Heart left ventricle (tissue), 16 donors: ENCODE results near the gene F11R. TPM values are rescaled to one million over a fixed set of nuclear protein-coding genes. Genes with fewer than 3 reads are reported as not detected.
"Not testable (repeated sequence)": the region's sequence is repeated elsewhere in the genome, so short reads cannot be mapped to it uniquely, and the experiment has no call there.

Source experiments
- ATAC-seq, 4 donors: fragments of 200-7000 bp; cut with Tn5 transposase; one replicate each; pipeline ENCODE4 v1.9.1; 2020 to 2022; ENCODE audit warnings: moderate library complexity in 4 of 4, mild to moderate bottlenecking in 3 of 4, moderate number of reproducible peaks in 1 of 4
- DNase-seq, 5 donors: peaks; one replicate each; pipeline ENCODE4 v3.0.0-alpha.2; 2020
- H3K27ac ChIP-seq, 12 donors: fragments of 200-600 bp; sonication (generic) in 4 of 12; one replicate each; pipeline versions ENCODE4 v1.5.0 to v1.8.0; 2016 to 2022; ENCODE audit warnings: mild to moderate bottlenecking in 2 of 12
- H3K27me3 ChIP-seq, 9 donors: fragments of 200-600 bp; sonication (generic) in 2 of 9; one replicate each; pipeline versions ENCODE4 v1.5.1 to v1.8.0; 2016 to 2022; ENCODE audit warnings: mild to moderate bottlenecking in 3 of 9
- H3K36me3 ChIP-seq, 9 donors: fragments of 200-600 bp; sonication (generic) in 2 of 9; one replicate each; pipeline versions ENCODE4 v1.5.0 to v1.8.0; 2018 to 2022; ENCODE audit warnings: mild to moderate bottlenecking in 2 of 9
- H3K4me1 ChIP-seq, 12 donors: fragments of 200-600 bp; sonication (generic) in 4 of 12; one replicate each; pipeline versions ENCODE4 v1.5.0 to v1.8.0; 2016 to 2022; ENCODE audit warnings: mild to moderate bottlenecking in 3 of 12
- H3K4me3 ChIP-seq, 12 donors: fragments of 200-600 bp; sonication (generic) in 4 of 12; one replicate each; pipeline versions ENCODE4 v1.5.0 to v1.8.0; 2017 to 2022; ENCODE audit warnings: mild to moderate bottlenecking in 9 of 12, moderate library complexity in 4 of 12
- H3K9me3 ChIP-seq, 12 donors: fragments of 200-600 bp; sonication (generic) in 4 of 12; one replicate each; pipeline versions ENCODE4 v1.5.0 to v1.8.0; 2016 to 2022; ENCODE audit warnings: mild to moderate bottlenecking in 1 of 12
- CTCF ChIP-seq, 12 donors: fragments of 200-600 bp; sonication (generic) in 4 of 12; IDR thresholded peaks; one replicate each; pipeline versions ENCODE4 v1.5.0 to v1.8.0; 2018 to 2022; ENCODE audit warnings: antibody characterized with exemption in 12 of 12, mild to moderate bottlenecking in 5 of 12
- POLR2A ChIP-seq, 2 donors: fragments of 450-650 bp; IDR thresholded peaks; one replicate each; pipeline ENCODE4 v1.6.1; 2017; ENCODE audit warnings: antibody characterized with exemption in 2 of 2, mild to moderate bottlenecking in 2 of 2, moderate library complexity in 2 of 2
- WGBS, 4 donors: extraction: QIAGEN DNeasy Blood & Tissue Kit in 2 of 4; methylation state at CpG; one replicate each; pipeline versions ENCODE4 v1.1.5 to v1.1.7; 2013 to 2018; 5-methylcytosine and 5-hydroxymethylcytosine counted together
- intact Hi-C, 10 donors: fragments of 100-400 bp; cut with DNase I; formaldehyde crosslinking; loops; one replicate each; pipeline versions ENCODE4 v1.11.1 to v1.14.2; 2022
- polyA plus RNA-seq, 2 donors: library from polyadenylated mRNA; stranded (reverse); fragments of 200-250 nt; gene quantifications; one replicate each; pipeline ENCODE4 v1.2.3, GENCODE V29; 2013
- total RNA-seq, 9 donors: library from RNA; depleted of rRNA in 2 of 9; stranded (reverse); fragments of >200 nt in 2 of 9; fragmentation: NEBNext Ultra II Directional in 3 of 9; extraction: Animal tissue kit (Norgen Biotek cat#: 25700) in 3 of 9; gene quantifications; one replicate each; pipeline versions ENCODE4 v1.1.0 to v1.2.4, GENCODE V29; 2016 to 2023
- donor health status: ischemic (EF 13 %, LVEDD 7.1; RV severe dilation, severe dysfunction).
- donor health status: healthy with polysubstance abuse.
- donor health status: DM: no; HTN: yes; CAD: no.
- donor health status: DM: no; HTN: no; CAD: no.
- donor health status: ischemic (EF 25% LVEDD 6.9; RV normal size, moderate dysfunction).
- donor health status: ischemic (EF 25% LVEDD 5.7; RV mildly dilated, moderate dysfunction).
- donor health status: healthy.
- donor health status: DM: yes; HTN: yes; CAD: no.
- donor health status: ischemic (EF 35%, LVEDD 5.7; RV mildly dilated, moderate dysfunction).
- donor health status: nonischemic (EF 11% LVEDD 7.7; RV severe dilation, severe dysfunction).
- donor health status: DM: yes; HTN: yes; CAD: no.
- donor health status: PGD.
- donor health status: ischemic (EF 29% LVEDD 5.4; RV normal size, mild dysfunction).
- donor health status: nonischemic (EF 23%, LVEDD 6.1; RV moderate dilation, normal function).

F11R gene
- total and polyA plus RNA-seq, 11 donors: 7.4 to 23.4 (median 10.9) TPM

- Histone ChIP-seq H3K4me1 (peaks cover 0 to 21% (median 1%) of the 10 kb centered on the region in 12 donors), H3K27me3 (no peaks in the 10 kb centered on the region), H3K9me3 (no peaks in the 10 kb centered on the region), H3K27ac (peak overlapping the region in 2 of 12 donors; percentile 46 to 62), H3K36me3 (peaks cover 0 to 47% (median 38%) of the 10 kb centered on the region in 9 donors), H3K4me3 (peak overlapping the region; percentile 18 to 71 (median 50))
- TF ChIP-seq CTCF (IDR thresholded peaks at IDR 0.05): no peak
- TF ChIP-seq POLR2A (IDR thresholded peaks at IDR 0.05): no peak
- intact Hi-C loops: loop anchor here in 1 of 10 donors (2.0 kb wide), 1 partner anchor 37 kb away; no protein-coding TSS in a partner anchor
- WGBS, 4 donors: 62 to 78% (median 73%) methylated on average over 17 to 21 of the region's 21 CpGs
- DNase-seq (no peak), ATAC-seq (peak in 1 of 4 donors; percentile 5)
Measured at GRCh38 chr1:161037661-161038522, 16.9 kb upstream of the F11R start.

GRCh38 chr1:161033751-161034150, 12.8 kb upstream of the F11R start:
- intact Hi-C loops: no loop called here
- ATAC-seq: no peak
- WGBS, 4 donors: 93 to 99% (median 97%) methylated on average over 3 of the region's 3 CpGs

GRCh38 chr1:161032409-161032808, 11.5 kb upstream of the F11R start:
- peaks cover 0 to 9% (median 0%) of the 10 kb centered on the region in 12 donors for H3K4me1 ChIP-seq
- intact Hi-C loops: no loop called here
- H3K27me3 ChIP-seq: no peaks in the 10 kb centered on the region
- WGBS, 4 donors: 31 to 42% (median 38%) methylated on average over 1 of the region's 1 CpG
- peaks cover 0 to 5% (median 0%) of the 10 kb centered on the region in 9 donors for H3K36me3 ChIP-seq
- no peaks in the 10 kb centered on the region for H3K9me3 ChIP-seq
- ATAC-seq (no peak), DNase-seq (no peak)
- no peak overlapping the region for H3K4me3 ChIP-seq
- H3K27ac ChIP-seq: no peak overlapping the region
- no peak for TF ChIP-seq CTCF (IDR thresholded peaks at IDR 0.05)
- no peak for TF ChIP-seq POLR2A (IDR thresholded peaks at IDR 0.05)

More at GRCh38 chr1:161033751-161034150, 12.8 kb upstream of the F11R start:
- TF ChIP-seq CTCF (IDR thresholded peaks at IDR 0.05): no peak
- no peak for TF ChIP-seq POLR2A (IDR thresholded peaks at IDR 0.05)
- Histone ChIP-seq H3K4me1 (peaks cover 0 to 19% (median 0%) of the 10 kb centered on the region in 12 donors), H3K4me3 (no peak overlapping the region), H3K36me3 (peaks cover 0 to 9% (median 0%) of the 10 kb centered on the region in 9 donors), H3K9me3 (no peaks in the 10 kb centered on the region), H3K27ac (no peak overlapping the region), H3K27me3 (no peaks in the 10 kb centered on the region)
- DNase-seq: no peak

- H3K27ac ChIP-seq: no peak overlapping the region
- intact Hi-C loops: no loop called here
- no peak overlapping the region for H3K4me3 ChIP-seq
- TF ChIP-seq CTCF (IDR thresholded peaks at IDR 0.05) (no peak), POLR2A (IDR thresholded peaks at IDR 0.05) (no peak)
- no peaks in the 10 kb centered on the region for H3K9me3 ChIP-seq
- WGBS, 4 donors: 66 to 82% (median 79%) methylated on average over 2 of the region's 2 CpGs
- no peaks in the 10 kb centered on the region for H3K27me3 ChIP-seq
- H3K4me1 ChIP-seq: peaks cover 0 to 9% (median 0%) of the 10 kb centered on the region in 12 donors
- H3K36me3 ChIP-seq: no peaks in the 10 kb centered on the region
- DNase-seq (no peak), ATAC-seq (no peak)
Measured at GRCh38 chr1:161031874-161032273, 10.9 kb upstream of the F11R start.

- H3K27ac ChIP-seq, intact Hi-C loops, DNase-seq, H3K9me3 ChIP-seq, ATAC-seq, H3K4me3 ChIP-seq, H3K36me3 ChIP-seq, H3K27me3 ChIP-seq, H3K4me1 ChIP-seq: not testable (repeated sequence)
- 93 to 98% (median 97%) methylated on average over 27 to 32 of the region's 32 CpGs for WGBS, 4 donors
Measured at GRCh38 chr1:161029466-161029865, 8.5 kb upstream of the F11R start.

- DNase-seq: not testable (repeated sequence)
Measured at GRCh38 chr1:161026954-161027353, 6.0 kb upstream of the F11R start.

GRCh38 chr1:161022432-161022831, 1.5 kb upstream of the F11R start:
- DNase-seq, intact Hi-C loops, ATAC-seq, H3K27me3 ChIP-seq, H3K27ac ChIP-seq, H3K4me3 ChIP-seq, H3K36me3 ChIP-seq, H3K9me3 ChIP-seq: not testable (repeated sequence)
- 89 to 95% (median 93%) methylated on average over 12 of the region's 12 CpGs for WGBS, 4 donors
- H3K4me1 ChIP-seq: peaks cover 0 to 41% (median 19%) of the 10 kb centered on the region in 12 donors

More at GRCh38 chr1:161026954-161027353, 6.0 kb upstream of the F11R start:
- intact Hi-C loops, H3K4me3 ChIP-seq, H3K36me3 ChIP-seq, H3K4me1 ChIP-seq, H3K27me3 ChIP-seq, ATAC-seq, H3K27ac ChIP-seq, H3K9me3 ChIP-seq: not testable (repeated sequence)
- WGBS, 4 donors: 74 to 89% (median 82%) methylated on average over 1 of the region's 1 CpG
